IMR-90 (cell line): Measurements from ENCODE around the gene CDKN2D. TPM values are rescaled to one million over a fixed set of nuclear protein-coding genes. Genes with fewer than 3 reads are reported as not detected.

Experiments used
- ATAC-seq: fragments of 200-7000 bp; cut with Tn5 transposase; 2 replicates; pipeline ENCODE4 v1.9.1; 2020; ENCODE audit warnings: low read depth, mild to moderate bottlenecking, moderate library complexity
- Bru-seq: library from RNA; stranded (reverse); fragments of 400-500 nt; gene quantifications from one replicate; lab custom pipeline; 2021; lab: Mats Ljungman, UMichigan
- BruChase-seq, 2 experiments: library from RNA; stranded (reverse); fragments of 400-500 nt; gene quantifications; one replicate each; lab custom pipeline; 2021; lab: Mats Ljungman, UMichigan
- BruUV-seq: library from RNA; stranded (reverse); fragments of 400-500 nt; replicated peaks from 2 replicates; lab custom pipeline; 2021; lab: Mats Ljungman, UMichigan
- CTCF ChIA-PET: fragments of 300-600 bp; formaldehyde crosslinking; extraction: SDS; loops from one replicate; lab custom pipeline; 2021; ENCODE audit warnings: antibody characterized with exemption; lab: Yijun Ruan, JAX
- POLR2A ChIA-PET: fragments of 300-600 bp; sonication (Branson Sonifier 250); formaldehyde crosslinking; loops from one replicate; lab custom pipeline; 2022; ENCODE audit warnings: antibody characterized with exemption; ENCODE audit not compliant: unreplicated experiment; lab: Charles Lee
- DNase-seq: peaks from one replicate; pipeline ENCODE4 v3.0.0; 2013
- H2AFZ ChIP-seq: replicated peaks from 2 replicates; pipeline ENCODE3; 2013; ENCODE audit warnings: low read length, mild to moderate bottlenecking; ENCODE audit not compliant: poor library complexity
- H2AK5ac ChIP-seq: 2 replicates; pipeline ENCODE4 v1.6.1; 2013; ENCODE audit warnings: low read depth, low read length, inconsistent platforms
- H2AK9ac ChIP-seq: replicated peaks from 2 replicates; pipeline ENCODE3; 2013; ENCODE audit warnings: mild to moderate bottlenecking, low read depth, low read length, moderate library complexity; ENCODE audit not compliant: poor library complexity
- H2BK120ac ChIP-seq: 2 replicates; pipeline ENCODE4 v1.6.1; 2013; ENCODE audit warnings: low read depth, low read length, inconsistent platforms
- H2BK15ac ChIP-seq: 3 replicates; pipeline ENCODE4 v1.6.1; 2013; ENCODE audit warnings: low read depth, low read length, inconsistent platforms
- H2BK20ac ChIP-seq: 2 replicates; pipeline ENCODE4 v1.6.1; 2013; ENCODE audit warnings: low read depth, mild to moderate bottlenecking, inconsistent platforms, low read length, moderate library complexity
- H2BK5ac ChIP-seq: 2 replicates; pipeline ENCODE4 v1.6.1; 2013; ENCODE audit warnings: mild to moderate bottlenecking, low read depth, low read length, inconsistent platforms; ENCODE audit not compliant: poor library complexity, severe bottlenecking
- H3K14ac ChIP-seq: replicated peaks from 2 replicates; pipeline ENCODE4 v1.6.1; 2013; ENCODE audit warnings: low read depth, low read length, inconsistent platforms
- H3K18ac ChIP-seq: 2 replicates; pipeline ENCODE4 v1.6.1; 2013; ENCODE audit warnings: low read depth, low read length, control low read depth
- H3K23ac ChIP-seq: 2 replicates; pipeline ENCODE4 v1.6.1; 2013; ENCODE audit warnings: low read depth, low read length, inconsistent platforms
- H3K27ac ChIP-seq: 2 replicates; pipeline ENCODE4 v1.5.1; 2013; ENCODE audit warnings: mild to moderate bottlenecking, control low read depth, low read length; ENCODE audit not compliant: insufficient read depth
- H3K27me3 ChIP-seq: 2 replicates; pipeline ENCODE4 v1.6.1; 2013; ENCODE audit warnings: low read length; ENCODE audit not compliant: control insufficient read depth, insufficient read depth
- H3K36me3 ChIP-seq: 2 replicates; pipeline ENCODE4 v1.6.1; 2013; ENCODE audit warnings: low read length, mixed read lengths; ENCODE audit not compliant: control insufficient read depth, insufficient read depth
- H3K4ac ChIP-seq: 2 replicates; pipeline ENCODE4 v1.6.1; 2013; ENCODE audit warnings: low read depth, low read length, inconsistent platforms
- H3K4me1 ChIP-seq: 2 replicates; pipeline ENCODE4 v1.6.1; 2013; ENCODE audit warnings: low read length, mixed read lengths; ENCODE audit not compliant: control insufficient read depth, insufficient read depth
- H3K4me2 ChIP-seq: 2 replicates; pipeline ENCODE4 v1.6.1; 2013; ENCODE audit warnings: low read depth, mild to moderate bottlenecking, control low read depth, low read length, moderate library complexity
- H3K4me3 ChIP-seq: 2 replicates; pipeline ENCODE4 v1.5.1; 2013; ENCODE audit warnings: low read depth, mild to moderate bottlenecking, control low read depth, low read length, moderate library complexity; ENCODE audit not compliant: insufficient read depth
- H3K56ac ChIP-seq: 2 replicates; pipeline ENCODE4 v1.6.1; 2013; ENCODE audit warnings: low read length, inconsistent platforms; ENCODE audit not compliant: insufficient read depth; ENCODE audit errors: extremely low read depth
- H3K79me1 ChIP-seq, 2 experiments: 2 replicates each; pipeline ENCODE4 v1.6.1; 2013; ENCODE audit warnings: low read length in 2 of 2, inconsistent platforms in 1 of 2, low read depth in 1 of 2
- H3K9ac ChIP-seq: 2 replicates; pipeline ENCODE4 v1.6.1; 2013; ENCODE audit warnings: low read depth, low read length, control low read depth
- H3K9me1 ChIP-seq: 2 replicates; pipeline ENCODE4 v1.6.1; 2013; ENCODE audit warnings: low read length, inconsistent platforms; ENCODE audit not compliant: insufficient read depth
- H3K9me3 ChIP-seq: 2 replicates; pipeline ENCODE4 v1.6.1; 2013; ENCODE audit warnings: low read length; ENCODE audit not compliant: control insufficient read depth, insufficient read depth
- H4K20me1 ChIP-seq: 2 replicates; pipeline ENCODE4 v1.6.1; 2013; ENCODE audit warnings: low read length, inconsistent platforms; ENCODE audit not compliant: insufficient read depth
- H4K5ac ChIP-seq: 2 replicates; pipeline ENCODE4 v1.6.1; 2013; ENCODE audit warnings: mild to moderate bottlenecking, low read depth, low read length, control low read depth
- H4K8ac ChIP-seq, 2 experiments: 2 replicates each; pipeline ENCODE4 v1.6.1; 2013; ENCODE audit warnings: low read depth in 2 of 2, low read length in 2 of 2, control low read depth in 1 of 2, inconsistent platforms in 1 of 2
- H4K91ac ChIP-seq: 2 replicates; pipeline ENCODE4 v1.6.1; 2013; ENCODE audit warnings: low read depth, low read length, inconsistent platforms; ENCODE audit not compliant: insufficient read depth
- BHLHE40 ChIP-seq: fragments of 150-350 bp; IDR thresholded peaks from 2 replicates; pipeline ENCODE4 v1.6.1; 2016; ENCODE audit warnings: mild to moderate bottlenecking, low read depth, low read length
- CEBPB ChIP-seq: IDR thresholded peaks from 2 replicates; pipeline ENCODE4 v1.6.1; 2012; ENCODE audit warnings: low read depth, low read length, improper control_type of control experiment
- CHD1 ChIP-seq: IDR thresholded peaks from 2 replicates; pipeline ENCODE4 v1.6.1; 2012; ENCODE audit warnings: low read depth, low read length, improper control_type of control experiment
- MAFK ChIP-seq: IDR thresholded peaks from 2 replicates; pipeline ENCODE4 v1.6.1; 2012; ENCODE audit warnings: low read depth, low read length, improper control_type of control experiment
- MAZ ChIP-seq: IDR thresholded peaks from 2 replicates; pipeline ENCODE4 v1.6.1; 2012; ENCODE audit warnings: low read depth, mild to moderate bottlenecking, low read length, improper control_type of control experiment, moderate library complexity, borderline replicate concordance
- MXI1 ChIP-seq: IDR thresholded peaks from 2 replicates; pipeline ENCODE4 v1.6.1; 2012; ENCODE audit warnings: low read depth, mild to moderate bottlenecking, low read length, moderate library complexity, borderline replicate concordance
- POLR2A ChIP-seq: IDR thresholded peaks from 2 replicates; pipeline ENCODE4 v1.6.1; 2012; ENCODE audit warnings: mild to moderate bottlenecking, low read depth, low read length
- RAD21 ChIP-seq: IDR thresholded peaks from 2 replicates; pipeline ENCODE4 v1.6.1; 2012; ENCODE audit warnings: low read length, improper control_type of control experiment
- RFX5 ChIP-seq: IDR thresholded peaks from 2 replicates; pipeline ENCODE4 v1.8.0; 2012; ENCODE audit warnings: low read depth, mild to moderate bottlenecking, low read length, moderate library complexity
- SMC3 ChIP-seq: fragments of 150-350 bp; IDR thresholded peaks from 2 replicates; pipeline ENCODE4 v1.6.1; 2016; ENCODE audit warnings: low read depth, mild to moderate bottlenecking, antibody characterized with exemption, low read length, moderate library complexity
- WGBS, 2 experiments: methylation state at CpG; one replicate each; pipeline versions ENCODE4 v1.1.5 to v1.1.7; 2013; ENCODE audit warnings: missing lambda C conversion rate in 2 of 2; ENCODE audit not compliant: insufficient read length in 1 of 2; ENCODE audit errors: extremely low coverage in 2 of 2; 5-methylcytosine and 5-hydroxymethylcytosine counted together
- dilution Hi-C: fragments of 300-500 bp; cut with HindIII; formaldehyde crosslinking; loops from one replicate; pipeline ENCODE4 v1.14.3; 2018; ENCODE audit warnings: low sequenced_read_pairs; ENCODE audit not compliant: unreplicated experiment
- in situ Hi-C: fragments of 300-500 bp; cut with MboI; formaldehyde crosslinking; loops from 3 replicates; pipeline ENCODE4 v1.14.3; 2019; ENCODE audit warnings: low sequenced_read_pairs, inconsistent platforms, mixed read lengths
- intact Hi-C: fragments of 100-400 bp; cut with micrococcal nuclease; formaldehyde crosslinking; loops from 2 replicates; pipeline ENCODE4 v1.10.0; 2022
- long read RNA-seq: library from polyadenylated mRNA; unstranded; transcript quantifications from one replicate; pipeline ENCODE4 v2.0.0, GENCODE V29; 2021; ENCODE audit not compliant: unreplicated experiment
- polyA plus RNA-seq, 3 experiments: library from polyadenylated mRNA; depleted of rRNA; stranded (reverse); fragments of >200 nt; gene quantifications; 2 replicates each; pipeline ENCODE4 v1.2.3, GENCODE V29; 2012; ENCODE audit warnings: low replicate concordance in 1 of 3
- total RNA-seq: library from RNA; depleted of rRNA; stranded (reverse); fragments of >200 nt; gene quantifications from 2 replicates; pipeline ENCODE4 v1.2.3, GENCODE V29; 2012; rRNA removed
- TF ChIP-seq, protein P1 (sequence below): conservative IDR thresholded peaks from 2 replicates; pipeline ENCODE4 v1.5.1; 2012; ENCODE audit warnings: mild to moderate bottlenecking, low read depth, low read length, improper control_type of control experiment
- TF ChIP-seq, protein P2 (sequence below): fragments of 150-350 bp; IDR thresholded peaks from 2 replicates; pipeline ENCODE4 v1.6.1; 2016; ENCODE audit warnings: low read depth, mild to moderate bottlenecking, low read length, moderate library complexity, borderline replicate concordance

CDKN2D gene
- total RNA-seq (3.6 and 3.9 TPM in 2 replicates), polyA plus RNA-seq (2012; rRNA removed) (8.5 and 9.3 TPM in 2 replicates), Bru-seq, nascent RNA (percentile 35 among the genes with signal in this experiment), BruChase-seq, experiment 1, labeled RNA remaining after a 6-hour chase (percentile 38 among the genes with signal in this experiment), BruChase-seq, experiment 2, labeled RNA remaining after a 2-hour chase (percentile 38 among the genes with signal in this experiment)
- polyA plus RNA-seq (2012; cell fraction: cytosol; rRNA removed) = 3.6 and 11.0 TPM in 2 replicates
- polyA plus RNA-seq (2012; cell fraction: nucleus; rRNA removed; ENCODE audit: low replicate concordance) = 3.6 and 5.5 TPM in 2 replicates
- long read RNA-seq, transcript CDKN2D-202 (2 exons, 1,422 nt) = major isoform, 7 of 9 reads
- long read RNA-seq, partial matches to known transcripts = 1 of 9 reads
- long read RNA-seq, other reads (novel, unspliced or antisense) = 1 of 9 reads

- no peaks in the 10 kb centered on the region for H3K27me3 ChIP-seq
- H3K36me3 ChIP-seq = no peaks in the 10 kb centered on the region
- dilution Hi-C loops = no loop called here
- H4K20me1 ChIP-seq = no peaks in the 10 kb centered on the region
- H3K9ac ChIP-seq = peak within 1 kb of the TSS; percentile 55
- H3K4me3 ChIP-seq = peak within 1 kb of the TSS; percentile 70
- peak; percentile 86 for ATAC-seq
- peak within 1 kb of the TSS; percentile 96 for H2AFZ ChIP-seq
- H3K18ac ChIP-seq = no peak within 1 kb of the TSS
- POLR2A ChIA-PET = interaction anchor here (0.6 kb wide), 1 partner anchor 89 kb away, joined by 3 read pairs; no protein-coding TSS in a partner anchor
- DNase-seq = peak; percentile 99
- peak within 1 kb of the TSS; percentile 83 for H2AK5ac ChIP-seq
- peak within 1 kb of the TSS; percentile 48; the same call in 1 of the 2 replicates for H3K23ac ChIP-seq
- H2BK120ac ChIP-seq = peak within 1 kb of the TSS; percentile 66
- H2BK5ac ChIP-seq = peak within 1 kb of the TSS; percentile 4
- 0% methylated on average over 16 of the region's 71 CpGs; no CpG with 5 or more reads in 1 of the 2 experiments for WGBS, 2 experiments
- peak within 1 kb of the TSS; percentile 93 for H2AK9ac ChIP-seq
- no peak within 1 kb of the TSS for H2BK20ac ChIP-seq
- peak within 1 kb of the TSS; percentile 22; the same call in 1 of the 2 replicates for H3K27ac ChIP-seq
- H3K4me2 ChIP-seq = peak within 1 kb of the TSS; percentile 87
- peak within 1 kb of the TSS; percentile 84 for H3K4ac ChIP-seq
- peak within 1 kb of the TSS; percentile 86 for H3K56ac ChIP-seq
- H4K91ac ChIP-seq = peak within 1 kb of the TSS; percentile 79
- no TSS peak for BruUV-seq
- peaks cover 22 to 41% of the 10 kb centered on the region in 2 experiments for H3K79me1 ChIP-seq
- no peak within 1 kb of the TSS for H4K5ac ChIP-seq
- 0 out of 2 replicates have a peak, but pooled peaks cover 4% of the 10 kb centered on the region for H3K9me1 ChIP-seq
- H3K14ac ChIP-seq = peak within 1 kb of the TSS; percentile 93
- H4K8ac ChIP-seq = peak within 1 kb of the TSS; percentile 79 to 93; a peak in 3 of 4 replicates
- CTCF ChIA-PET = no interaction called here
- no peaks in the 10 kb centered on the region for H3K9me3 ChIP-seq
- peak within 1 kb of the TSS; percentile 50; the same call in 2 of the 3 replicates for H2BK15ac ChIP-seq
- in situ Hi-C loops = no loop called here
- intact Hi-C loops = no loop called here
- H3K4me1 ChIP-seq = peaks cover 2% of the 10 kb centered on the region
- TF ChIP-seq BHLHE40 (0 out of 2 replicates have a peak, but pooled peaks have one; percentile 37), CHD1 (no peak), SMC3 (no peak), RAD21 (no peak), RFX5 (peak; percentile 96), MXI1 (peak; percentile 88), MAFK (no peak), MAZ (peak; percentile 98), CEBPB (peak; percentile 56; the same call in 1 of the 2 replicates), POLR2A (peak; percentile 21; the same call in 1 of the 2 replicates)
- TF ChIP-seq, protein P1, sequence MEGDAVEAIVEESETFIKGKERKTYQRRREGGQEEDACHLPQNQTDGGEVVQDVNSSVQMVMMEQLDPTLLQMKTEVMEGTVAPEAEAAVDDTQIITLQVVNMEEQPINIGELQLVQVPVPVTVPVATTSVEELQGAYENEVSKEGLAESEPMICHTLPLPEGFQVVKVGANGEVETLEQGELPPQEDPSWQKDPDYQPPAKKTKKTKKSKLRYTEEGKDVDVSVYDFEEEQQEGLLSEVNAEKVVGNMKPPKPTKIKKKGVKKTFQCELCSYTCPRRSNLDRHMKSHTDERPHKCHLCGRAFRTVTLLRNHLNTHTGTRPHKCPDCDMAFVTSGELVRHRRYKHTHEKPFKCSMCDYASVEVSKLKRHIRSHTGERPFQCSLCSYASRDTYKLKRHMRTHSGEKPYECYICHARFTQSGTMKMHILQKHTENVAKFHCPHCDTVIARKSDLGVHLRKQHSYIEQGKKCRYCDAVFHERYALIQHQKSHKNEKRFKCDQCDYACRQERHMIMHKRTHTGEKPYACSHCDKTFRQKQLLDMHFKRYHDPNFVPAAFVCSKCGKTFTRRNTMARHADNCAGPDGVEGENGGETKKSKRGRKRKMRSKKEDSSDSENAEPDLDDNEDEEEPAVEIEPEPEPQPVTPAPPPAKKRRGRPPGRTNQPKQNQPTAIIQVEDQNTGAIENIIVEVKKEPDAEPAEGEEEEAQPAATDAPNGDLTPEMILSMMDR = no peak
- TF ChIP-seq, protein P2, sequence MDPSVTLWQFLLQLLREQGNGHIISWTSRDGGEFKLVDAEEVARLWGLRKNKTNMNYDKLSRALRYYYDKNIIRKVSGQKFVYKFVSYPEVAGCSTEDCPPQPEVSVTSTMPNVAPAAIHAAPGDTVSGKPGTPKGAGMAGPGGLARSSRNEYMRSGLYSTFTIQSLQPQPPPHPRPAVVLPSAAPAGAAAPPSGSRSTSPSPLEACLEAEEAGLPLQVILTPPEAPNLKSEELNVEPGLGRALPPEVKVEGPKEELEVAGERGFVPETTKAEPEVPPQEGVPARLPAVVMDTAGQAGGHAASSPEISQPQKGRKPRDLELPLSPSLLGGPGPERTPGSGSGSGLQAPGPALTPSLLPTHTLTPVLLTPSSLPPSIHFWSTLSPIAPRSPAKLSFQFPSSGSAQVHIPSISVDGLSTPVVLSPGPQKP = no peak
Observed at GRCh38 chr19:10568826-10569651, at the start of gene CDKN2D. CDKN2D (minus strand) TSS chr19:10568979; CDS start chr19:10568653, 326 bp downstream.
